ENCODE results near the gene DAB2. TPM values are rescaled to one million over a fixed set of nuclear protein-coding genes. Genes with fewer than 3 reads are reported as not detected.

Gene DAB2
- total RNA-seq, 2 experiments from 2014 or later, result 0.40 TPM; not detected in 1

DNA sequence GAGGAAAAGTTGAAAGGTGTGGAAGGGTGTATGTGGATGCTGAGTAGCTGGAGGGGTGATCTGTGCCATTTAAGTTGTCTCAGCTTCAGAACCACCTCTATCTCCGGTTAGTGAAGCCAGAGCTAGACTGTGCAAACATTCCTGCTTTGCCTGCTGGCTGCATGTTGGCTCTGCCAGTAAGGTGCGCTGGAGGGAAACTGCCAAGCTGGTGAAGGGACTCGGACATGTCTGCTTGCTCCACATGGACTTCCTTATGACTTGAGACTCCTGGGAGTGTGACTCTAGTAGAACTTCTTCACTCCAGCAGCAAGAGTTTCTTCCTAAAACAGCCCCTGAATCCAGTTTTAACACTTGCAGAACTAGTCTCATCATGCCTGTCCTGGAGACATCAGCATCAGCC lies 27.9 kb downstream of the DAB2 start:
- TF ChIP-seq CTCF (conservative IDR thresholded peaks at IDR 0.05; ENCODE audit: low read length) (no peak), EZH2phosphoT487 (IDR thresholded peaks at IDR 0.05; ENCODE audit: borderline replicate concordance, low read depth, low read length) (no peak)
- Histone ChIP-seq H3K36me3 (ENCODE audit: insufficient read depth, low read length) (no peaks in the 10 kb centered on the region), H3K4me3 (ENCODE audit: low read depth, low read length, poor library complexity, severe bottlenecking) (no peak overlapping the region), H3K79me2 (ENCODE audit: insufficient read depth, low read depth, low read length) (no peaks in the 10 kb centered on the region), H2AFZ (ENCODE audit: low read length) (no peak overlapping the region), H3K27ac (ENCODE audit: low read depth, low read length, poor library complexity, severe bottlenecking) (no peak overlapping the region), H3K4me1 (ENCODE audit: insufficient read depth, low read length, poor library complexity, severe bottlenecking) (no peaks in the 10 kb centered on the region), H3K9me3 (ENCODE audit: low read length) (no peaks in the 10 kb centered on the region), H3K4me2 (ENCODE audit: low read length) (no peak overlapping the region), H4K20me1 (ENCODE audit: insufficient read depth, low read length) (no peaks in the 10 kb centered on the region), H3K9me2 (ENCODE audit: insufficient read depth, low read length) (no peaks in the 10 kb centered on the region)
- POLR2A ChIA-PET, result interaction anchor here (0.8 to 1.3 kb wide), 2 partner anchors 13 to 49 kb away, joined by 3 read pairs; no protein-coding TSS in a partner anchor
- no peak for DNase-seq (ENCODE audit: low spot score)
- CTCF ChIA-PET (ENCODE audit: unreplicated experiment), result no interaction called here
- intact Hi-C loops (cut with micrococcal nuclease; ENCODE audit: unreplicated experiment), result no loop called here
- BruUV-seq (replicated peaks), result no TSS peak

DNA sequence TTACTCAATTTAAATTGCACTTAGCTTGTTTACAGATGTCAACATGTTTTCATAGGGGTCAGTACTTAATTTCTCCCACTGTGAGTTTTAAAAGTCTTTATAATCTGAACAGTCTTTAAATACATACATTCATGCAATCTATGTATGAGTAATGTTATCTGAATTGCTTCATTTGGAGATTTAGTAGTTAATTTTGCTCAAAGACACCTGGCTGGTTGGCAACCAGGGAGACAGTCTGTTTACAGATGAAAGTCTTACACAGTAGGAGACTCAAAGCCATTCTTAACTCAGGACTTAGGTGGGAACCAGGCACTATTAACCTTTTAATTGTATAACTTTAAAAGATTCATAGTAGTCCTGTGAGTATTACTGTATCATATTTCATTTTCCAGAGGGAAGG lies 29.3 kb downstream of the DAB2 start:
- no peak overlapping the region for H3K4me2 ChIP-seq (ENCODE audit: low read length)
- H3K4me3 ChIP-seq (ENCODE audit: low read depth, low read length, poor library complexity, severe bottlenecking), result no peak overlapping the region
- no peaks in the 10 kb centered on the region for H3K4me1 ChIP-seq (ENCODE audit: insufficient read depth, low read length, poor library complexity, severe bottlenecking)
- BruUV-seq (replicated peaks), result no TSS peak
- H4K20me1 ChIP-seq (ENCODE audit: insufficient read depth, low read length), result no peaks in the 10 kb centered on the region
- H2AFZ ChIP-seq (ENCODE audit: low read length), result no peak overlapping the region
- no peak overlapping the region for H3K27ac ChIP-seq (ENCODE audit: low read depth, low read length, poor library complexity, severe bottlenecking)
- H3K36me3 ChIP-seq (ENCODE audit: insufficient read depth, low read length), result no peaks in the 10 kb centered on the region
- intact Hi-C loops (cut with micrococcal nuclease; ENCODE audit: unreplicated experiment), result no loop called here
- ChIA-PET POLR2A (interaction anchor here (1.1 kb wide), 1 partner anchor 160 kb away, joined by 3 read pairs; no protein-coding TSS in a partner anchor), CTCF (ENCODE audit: unreplicated experiment) (no interaction called here)
- TF ChIP-seq CTCF (conservative IDR thresholded peaks at IDR 0.05; ENCODE audit: low read length), result no peak
- no peak for TF ChIP-seq EZH2phosphoT487 (IDR thresholded peaks at IDR 0.05; ENCODE audit: borderline replicate concordance, low read depth, low read length)
- H3K9me3 ChIP-seq (ENCODE audit: low read length), result no peaks in the 10 kb centered on the region
- no peaks in the 10 kb centered on the region for H3K79me2 ChIP-seq (ENCODE audit: insufficient read depth, low read depth, low read length)
- no peaks in the 10 kb centered on the region for H3K9me2 ChIP-seq (ENCODE audit: insufficient read depth, low read length)
- no peak for DNase-seq (ENCODE audit: low spot score)

DNA sequence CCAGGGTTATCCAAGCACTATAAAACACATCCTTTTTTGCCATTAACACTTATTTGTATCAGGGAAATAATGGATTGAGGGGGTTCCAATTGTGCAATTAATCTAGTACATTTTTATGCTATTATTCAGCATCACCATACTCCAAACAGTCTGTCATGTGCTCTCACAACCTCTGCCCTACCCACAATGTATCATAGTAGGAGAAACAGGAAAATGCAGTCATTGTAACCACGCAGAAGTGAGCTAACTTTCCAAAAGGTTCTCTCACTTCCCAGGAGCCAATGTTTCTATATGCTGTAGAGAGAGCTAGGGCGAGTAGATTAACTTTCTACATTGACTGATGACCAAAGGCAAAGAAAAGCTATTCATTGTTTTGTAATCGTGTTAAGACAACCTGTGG lies 29.8 kb downstream of the DAB2 start:
- no peak for DNase-seq (ENCODE audit: low spot score)
- no peaks in the 10 kb centered on the region for H3K79me2 ChIP-seq (ENCODE audit: insufficient read depth, low read depth, low read length)
- no TSS peak for BruUV-seq (replicated peaks)
- H3K27ac ChIP-seq (ENCODE audit: low read depth, low read length, poor library complexity, severe bottlenecking), result no peak overlapping the region
- H3K9me2 ChIP-seq (ENCODE audit: insufficient read depth, low read length), result no peaks in the 10 kb centered on the region
- no peaks in the 10 kb centered on the region for H3K9me3 ChIP-seq (ENCODE audit: low read length)
- H3K36me3 ChIP-seq (ENCODE audit: insufficient read depth, low read length), result no peaks in the 10 kb centered on the region
- no peaks in the 10 kb centered on the region for H3K4me1 ChIP-seq (ENCODE audit: insufficient read depth, low read length, poor library complexity, severe bottlenecking)
- H3K4me2 ChIP-seq (ENCODE audit: low read length), result no peak overlapping the region
- CTCF ChIA-PET (ENCODE audit: unreplicated experiment), result no interaction called here
- no peak for TF ChIP-seq EZH2phosphoT487 (IDR thresholded peaks at IDR 0.05; ENCODE audit: borderline replicate concordance, low read depth, low read length)
- no peak for TF ChIP-seq CTCF (conservative IDR thresholded peaks at IDR 0.05; ENCODE audit: low read length)
- POLR2A ChIA-PET, result interaction anchor here (1.1 kb wide), 1 partner anchor 160 kb away, joined by 3 read pairs; no protein-coding TSS in a partner anchor
- intact Hi-C loops (cut with micrococcal nuclease; ENCODE audit: unreplicated experiment), result no loop called here
- no peak overlapping the region for H2AFZ ChIP-seq (ENCODE audit: low read length)
- H4K20me1 ChIP-seq (ENCODE audit: insufficient read depth, low read length), result no peaks in the 10 kb centered on the region
- no peak overlapping the region for H3K4me3 ChIP-seq (ENCODE audit: low read depth, low read length, poor library complexity, severe bottlenecking)
